Mesenchymal stem cell (in vitro differentiated cells and primary cell): ENCODE data around the gene MARK4.
"Not testable (repeated sequence)": the region's sequence is repeated elsewhere in the genome, so short reads cannot be mapped to it uniquely, and the experiment has no call there.

ENCODE experiments used
- DNase-seq: peaks from one replicate; pipeline ENCODE4 v3.0.0-alpha.2; 2013
- H2AFZ ChIP-seq: one replicate; pipeline ENCODE4 v1.6.1; 2013; ENCODE audit warnings: low read depth, mild to moderate bottlenecking, control low read depth, inconsistent platforms, low read length, moderate library complexity
- H2AK5ac ChIP-seq: 2 replicates; pipeline ENCODE4 v1.6.1; 2013; ENCODE audit warnings: low read length, moderate library complexity, mild to moderate bottlenecking, inconsistent platforms; ENCODE audit not compliant: severe bottlenecking
- H2BK120ac ChIP-seq: one replicate; pipeline ENCODE4 v1.6.1; 2013; ENCODE audit warnings: low read depth, mild to moderate bottlenecking, inconsistent platforms, low read length, moderate library complexity
- H2BK12ac ChIP-seq, 2 experiments: one replicate each; pipeline ENCODE4 v1.6.1; 2013; ENCODE audit warnings: inconsistent platforms in 2 of 2, low read length in 2 of 2, mild to moderate bottlenecking in 2 of 2, moderate library complexity in 2 of 2, control low read depth in 1 of 2
- H2BK15ac ChIP-seq: one replicate; pipeline ENCODE4 v1.6.1; 2013; ENCODE audit warnings: mild to moderate bottlenecking, low read depth, inconsistent platforms; ENCODE audit not compliant: poor library complexity, severe bottlenecking
- H2BK5ac ChIP-seq: 2 replicates; pipeline ENCODE4 v1.6.1; 2013; ENCODE audit warnings: low read depth, mild to moderate bottlenecking, low read length, control low read depth, inconsistent platforms; ENCODE audit not compliant: poor library complexity, severe bottlenecking
- H3K14ac ChIP-seq, 2 experiments: one replicate each; pipeline ENCODE4 v1.6.1; 2013; ENCODE audit warnings: inconsistent platforms in 2 of 2, low read length in 2 of 2, control low read depth in 1 of 2, mild to moderate bottlenecking in 1 of 2, moderate library complexity in 1 of 2
- H3K18ac ChIP-seq, 2 experiments: one replicate each; pipeline ENCODE4 v1.6.1; 2013; ENCODE audit warnings: inconsistent platforms in 2 of 2, low read length in 2 of 2, control low read depth in 1 of 2, low read depth in 1 of 2, mild to moderate bottlenecking in 1 of 2
- H3K23ac ChIP-seq, 2 experiments: one replicate each; pipeline ENCODE4 v1.6.1; 2013; ENCODE audit warnings: inconsistent platforms in 2 of 2, low read length in 2 of 2, mild to moderate bottlenecking in 2 of 2, moderate library complexity in 2 of 2, control low read depth in 1 of 2
- H3K27ac ChIP-seq: 2 replicates; pipeline ENCODE4 v1.5.1; 2013; ENCODE audit warnings: mild to moderate bottlenecking, moderate library complexity, low read length, control low read depth, inconsistent platforms; ENCODE audit not compliant: poor library complexity, severe bottlenecking
- H3K27me3 ChIP-seq, 2 experiments: 2 replicates each; pipeline versions ENCODE4 v1.6.1 to v1.7.0; 2013; ENCODE audit warnings: low read length in 2 of 2, mild to moderate bottlenecking in 2 of 2, moderate library complexity in 2 of 2, control low read depth in 1 of 2, inconsistent platforms in 1 of 2; ENCODE audit not compliant: control insufficient read depth in 1 of 2, insufficient read depth in 1 of 2
- H3K36me3 ChIP-seq, 2 experiments: 2 replicates each; pipeline versions ENCODE4 v1.6.1 to v1.7.0; 2013; ENCODE audit warnings: low read length in 2 of 2, control low read depth in 1 of 2, inconsistent platforms in 1 of 2, low read depth in 1 of 2, mild to moderate bottlenecking in 1 of 2; ENCODE audit not compliant: insufficient read depth in 2 of 2, control insufficient read depth in 1 of 2
- H3K4ac ChIP-seq, 2 experiments: one replicate each; pipeline ENCODE4 v1.6.1; 2013; ENCODE audit warnings: inconsistent platforms in 2 of 2, low read length in 2 of 2, mild to moderate bottlenecking in 2 of 2, moderate library complexity in 2 of 2, control low read depth in 1 of 2, low read depth in 1 of 2
- H3K4me1 ChIP-seq: 2 replicates; pipeline ENCODE4 v1.6.1; 2013; ENCODE audit warnings: low read depth, low read length, control low read depth; ENCODE audit not compliant: control insufficient read depth, insufficient read depth
- H3K4me2 ChIP-seq: 2 replicates; pipeline ENCODE4 v1.6.1; 2013; ENCODE audit warnings: low read length, mild to moderate bottlenecking, inconsistent platforms; ENCODE audit not compliant: poor library complexity, severe bottlenecking
- H3K4me3 ChIP-seq, 2 experiments: 2 replicates each; pipeline versions ENCODE4 v1.5.1 to v1.7.0; 2013; ENCODE audit warnings: low read length in 2 of 2, mild to moderate bottlenecking in 2 of 2, control low read depth in 1 of 2, low read depth in 1 of 2; ENCODE audit not compliant: insufficient read depth in 1 of 2
- H3K79me1 ChIP-seq: replicated peaks from 2 replicates; pipeline ENCODE4 v1.6.1; 2013; ENCODE audit warnings: mild to moderate bottlenecking, control low read depth, low read length, inconsistent platforms; ENCODE audit not compliant: poor library complexity, severe bottlenecking
- H3K9ac ChIP-seq: 2 replicates; pipeline ENCODE4 v1.7.0; 2013; ENCODE audit warnings: mild to moderate bottlenecking, low read length, moderate library complexity
- H3K9me3 ChIP-seq: 2 replicates; pipeline ENCODE4 v1.7.0; 2013; ENCODE audit warnings: mild to moderate bottlenecking, low read length; ENCODE audit not compliant: control insufficient read depth
- H4K8ac ChIP-seq: one replicate; pipeline ENCODE4 v1.6.1; 2013; ENCODE audit warnings: inconsistent platforms, mild to moderate bottlenecking, low read length, moderate library complexity
- H4K91ac ChIP-seq: one replicate; pipeline ENCODE4 v1.6.1; 2013; ENCODE audit warnings: mild to moderate bottlenecking, low read length, inconsistent platforms
- WGBS: methylation state at CpG from one replicate; pipeline ENCODE4 v1.1.7; 2013; ENCODE audit warnings: mixed read lengths; 5-methylcytosine and 5-hydroxymethylcytosine counted together

Gene MARK4

GRCh38 chr19:45306040-45306439 is 55.0 kb downstream of the MARK4 start:
- Histone ChIP-seq H4K8ac (no peak overlapping the region), H2BK15ac (no peak overlapping the region), H3K36me3 (peaks cover 11 to 17% of the 10 kb centered on the region in 2 experiments), H3K4me2 (no peak overlapping the region), H3K27ac (no peak overlapping the region), H3K23ac (no peak overlapping the region), H3K4ac (no peak overlapping the region), H3K9me3 (peaks cover 5% of the 10 kb centered on the region), H2AFZ (no peak overlapping the region), H2BK5ac (no peak overlapping the region), H3K27me3 (no peaks in the 10 kb centered on the region), H2BK12ac (no peak overlapping the region), H3K9ac (no peak overlapping the region), H3K4me1 (no peaks in the 10 kb centered on the region), H3K18ac (no peak overlapping the region), H3K79me1 (no peaks in the 10 kb centered on the region), H3K4me3 (no peak overlapping the region), H2AK5ac (no peak overlapping the region), H2BK120ac (no peak overlapping the region), H3K14ac (no peak overlapping the region), H4K91ac (no peak overlapping the region)
- no peak for DNase-seq
- WGBS = 76% methylated on average over 9 of the region's 9 CpGs

GRCh38 chr19:45306518-45307027 is 55.5 kb downstream of the MARK4 start:
- no peak overlapping the region for H2BK120ac ChIP-seq
- WGBS = 86% methylated on average over 18 of the region's 18 CpGs
- H3K18ac ChIP-seq = no peak overlapping the region
- H2AK5ac ChIP-seq = no peak overlapping the region
- no peak overlapping the region for H3K4me3 ChIP-seq
- no peak overlapping the region for H3K4me2 ChIP-seq
- H4K8ac ChIP-seq = no peak overlapping the region
- H2BK12ac ChIP-seq = no peak overlapping the region
- no peak overlapping the region for H3K27ac ChIP-seq
- H3K27me3 ChIP-seq = no peaks in the 10 kb centered on the region
- H3K9ac ChIP-seq = no peak overlapping the region
- no peak overlapping the region for H2AFZ ChIP-seq
- H3K14ac ChIP-seq = no peak overlapping the region
- H3K23ac ChIP-seq = no peak overlapping the region
- no peak overlapping the region for H2BK15ac ChIP-seq
- H3K4me1 ChIP-seq = peaks cover under 1% of the 10 kb centered on the region
- H3K79me1 ChIP-seq = no peaks in the 10 kb centered on the region
- H2BK5ac ChIP-seq = no peak overlapping the region
- DNase-seq = no peak
- peak overlapping the region; percentile 43 for H4K91ac ChIP-seq
- H3K4ac ChIP-seq = no peak overlapping the region
- peaks cover 5% of the 10 kb centered on the region for H3K9me3 ChIP-seq
- peaks cover 11 to 17% of the 10 kb centered on the region in 2 experiments for H3K36me3 ChIP-seq

- Histone ChIP-seq H4K8ac (no peak overlapping the region), H3K9me3 (peaks cover 5% of the 10 kb centered on the region), H3K27me3 (no peaks in the 10 kb centered on the region), H3K79me1 (no peaks in the 10 kb centered on the region), H2AFZ (no peak overlapping the region), H3K23ac (no peak overlapping the region), H2BK12ac (no peak overlapping the region), H3K4ac (no peak overlapping the region), H3K36me3 (peaks cover 4 to 10% of the 10 kb centered on the region in 2 experiments), H4K91ac (no peak overlapping the region), H2BK120ac (no peak overlapping the region), H3K27ac (no peak overlapping the region), H3K18ac (no peak overlapping the region), H2BK15ac (no peak overlapping the region), H3K9ac (no peak overlapping the region), H2BK5ac (no peak overlapping the region), H3K4me3 (no peak overlapping the region), H3K14ac (no peak overlapping the region), H3K4me1 (peaks cover 2% of the 10 kb centered on the region), H2AK5ac (no peak overlapping the region), H3K4me2 (no peak overlapping the region)
- WGBS = 91% methylated on average over 19 of the region's 19 CpGs
- no peak for DNase-seq
These were observed 56.3 kb downstream of the MARK4 start for GRCh38 chr19:45307361-45307760.

- not testable (repeated sequence) for H3K9me3 ChIP-seq, H3K27ac ChIP-seq, DNase-seq, H3K18ac ChIP-seq, H4K8ac ChIP-seq, H2AK5ac ChIP-seq, H3K14ac ChIP-seq, H2BK120ac ChIP-seq, H3K4me3 ChIP-seq, H3K4ac ChIP-seq, H2BK15ac ChIP-seq, H2AFZ ChIP-seq, H2BK12ac ChIP-seq, H2BK5ac ChIP-seq, H3K36me3 ChIP-seq, H3K9ac ChIP-seq, H3K79me1 ChIP-seq, H3K4me1 ChIP-seq, H4K91ac ChIP-seq, H3K4me2 ChIP-seq, H3K23ac ChIP-seq
- H3K27me3 ChIP-seq = peaks cover 0 to 14% of the 10 kb centered on the region in 2 experiments
- 95% methylated on average over 8 of the region's 8 CpGs for WGBS
These were observed 58.3 kb downstream of the MARK4 start for GRCh38 chr19:45309322-45309721.
